D721Med (cell line): ENCODE measurements around the gene CNTN4.

Experiments used
- DNase-seq: peaks from one replicate; pipeline ENCODE4 v3.0.0; 2011; ENCODE audit warnings: low spot score; ENCODE audit not compliant: insufficient read length
- FAIRE-seq: peaks from 2 replicates; lab custom pipeline; 2011; peaks lifted over from hg19 to GRCh38; lab: Jason Lieb, UNC
- TF ChIP-seq, protein P1 (sequence below): IDR thresholded peaks from 2 replicates; pipeline ENCODE4 v1.5.1; 2012; ENCODE audit warnings: mild to moderate bottlenecking, control low read depth; ENCODE audit not compliant: insufficient read depth; ENCODE audit errors: missing control alignments

Gene CNTN4

DNA sequence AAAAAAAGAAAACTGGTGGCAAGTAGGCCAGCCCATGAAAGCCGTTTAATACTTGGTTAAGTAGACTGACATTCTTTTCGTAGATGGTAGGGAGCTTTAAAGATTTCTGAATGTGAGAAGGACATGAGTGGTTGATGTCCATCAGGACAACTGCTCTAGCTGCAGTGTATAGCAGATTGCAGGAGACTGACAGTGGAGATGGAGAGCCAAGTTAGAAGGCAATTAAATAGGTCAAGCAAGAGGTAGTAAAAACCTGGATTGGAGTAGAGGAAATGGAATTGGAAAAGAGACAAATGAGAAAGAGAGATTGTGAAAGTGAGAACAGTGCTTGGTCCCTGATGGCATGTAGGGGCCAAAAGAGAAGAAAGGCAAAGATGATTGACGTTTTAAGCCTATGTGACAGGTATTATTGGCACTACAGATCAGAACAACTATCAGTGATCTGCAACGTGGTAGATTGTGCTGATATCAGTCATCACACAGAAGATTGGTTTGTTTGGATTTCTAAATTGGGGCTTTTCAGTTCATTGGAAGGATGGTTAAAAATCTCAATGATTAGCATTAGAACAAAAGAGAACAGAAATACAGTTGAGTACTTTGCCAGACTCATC is 74.0 kb downstream of the CNTN4 start:
- TF ChIP-seq, protein P1, sequence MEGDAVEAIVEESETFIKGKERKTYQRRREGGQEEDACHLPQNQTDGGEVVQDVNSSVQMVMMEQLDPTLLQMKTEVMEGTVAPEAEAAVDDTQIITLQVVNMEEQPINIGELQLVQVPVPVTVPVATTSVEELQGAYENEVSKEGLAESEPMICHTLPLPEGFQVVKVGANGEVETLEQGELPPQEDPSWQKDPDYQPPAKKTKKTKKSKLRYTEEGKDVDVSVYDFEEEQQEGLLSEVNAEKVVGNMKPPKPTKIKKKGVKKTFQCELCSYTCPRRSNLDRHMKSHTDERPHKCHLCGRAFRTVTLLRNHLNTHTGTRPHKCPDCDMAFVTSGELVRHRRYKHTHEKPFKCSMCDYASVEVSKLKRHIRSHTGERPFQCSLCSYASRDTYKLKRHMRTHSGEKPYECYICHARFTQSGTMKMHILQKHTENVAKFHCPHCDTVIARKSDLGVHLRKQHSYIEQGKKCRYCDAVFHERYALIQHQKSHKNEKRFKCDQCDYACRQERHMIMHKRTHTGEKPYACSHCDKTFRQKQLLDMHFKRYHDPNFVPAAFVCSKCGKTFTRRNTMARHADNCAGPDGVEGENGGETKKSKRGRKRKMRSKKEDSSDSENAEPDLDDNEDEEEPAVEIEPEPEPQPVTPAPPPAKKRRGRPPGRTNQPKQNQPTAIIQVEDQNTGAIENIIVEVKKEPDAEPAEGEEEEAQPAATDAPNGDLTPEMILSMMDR, result no peak
- DNase-seq (no peak), FAIRE-seq (no peak)

DNA sequence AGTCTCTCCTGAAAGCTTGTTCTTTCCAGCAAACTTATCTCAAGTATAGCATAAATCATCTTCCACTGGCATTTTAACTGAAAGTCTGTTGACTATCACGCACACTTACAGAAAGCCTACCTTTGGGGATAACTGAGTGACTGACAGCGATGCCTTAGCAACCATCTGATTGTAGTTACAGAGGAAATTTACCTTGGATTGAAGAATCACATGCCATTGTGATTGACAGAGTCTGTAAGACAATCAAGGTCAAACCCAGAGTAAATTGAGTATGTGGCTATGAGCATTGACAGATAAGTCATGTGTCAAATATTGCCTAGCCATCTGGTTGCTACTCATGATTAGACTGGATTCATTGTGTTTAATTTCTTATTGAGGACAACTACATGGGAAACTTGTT is 82.0 kb downstream of the CNTN4 start:
- TF ChIP-seq, protein P1, result no peak
- no peak for FAIRE-seq
- DNase-seq, result no peak

DNA sequence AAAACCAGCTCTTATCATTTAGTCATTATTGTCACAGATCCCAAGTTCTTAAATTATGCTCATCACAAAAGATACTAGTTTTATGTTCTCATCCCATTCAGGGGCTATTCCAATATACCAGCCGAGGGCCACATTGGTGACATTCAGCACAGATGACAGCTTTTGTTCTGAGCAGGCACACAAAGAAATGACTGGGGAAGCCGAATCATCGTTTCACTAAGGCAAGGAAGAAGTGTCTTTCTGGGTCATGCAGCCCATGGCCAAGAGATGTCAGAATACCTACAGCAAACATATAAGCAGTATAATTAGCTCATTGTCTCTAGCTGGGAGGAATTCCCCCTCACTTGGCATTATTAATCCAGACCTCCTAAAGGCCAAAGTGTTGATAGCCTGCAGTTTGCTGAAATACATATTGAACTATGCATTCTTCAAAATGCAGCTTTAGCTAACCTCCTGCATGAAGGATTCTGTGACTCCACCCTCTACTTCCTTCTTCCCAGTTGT is 100.2 kb downstream of the CNTN4 start:
- TF ChIP-seq, protein P1, result no peak
- FAIRE-seq, result no peak

DNA sequence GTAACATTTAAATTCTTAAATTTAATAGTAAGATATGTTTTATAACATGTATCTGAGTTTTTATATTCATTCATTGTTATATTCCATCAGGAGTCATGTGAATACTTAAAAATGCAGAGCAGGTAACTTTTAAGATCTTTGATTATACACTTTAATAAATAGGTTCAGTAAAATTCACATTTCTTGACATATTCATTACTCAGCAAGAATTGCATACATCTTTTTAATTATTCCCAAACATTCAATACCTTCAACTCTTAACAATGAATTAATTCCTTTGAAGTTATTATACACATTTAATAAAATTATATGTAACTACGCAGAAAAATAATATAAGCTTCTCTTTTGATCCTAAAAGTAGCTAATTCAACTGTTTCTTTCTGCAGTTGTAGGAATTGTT is 105.4 kb downstream of the CNTN4 start:
- DNase-seq (no peak), FAIRE-seq (no peak)
- TF ChIP-seq, protein P1, result no peak

More for the DNA sequence above, 100.2 kb downstream of the CNTN4 start:
- no peak for DNase-seq

DNA sequence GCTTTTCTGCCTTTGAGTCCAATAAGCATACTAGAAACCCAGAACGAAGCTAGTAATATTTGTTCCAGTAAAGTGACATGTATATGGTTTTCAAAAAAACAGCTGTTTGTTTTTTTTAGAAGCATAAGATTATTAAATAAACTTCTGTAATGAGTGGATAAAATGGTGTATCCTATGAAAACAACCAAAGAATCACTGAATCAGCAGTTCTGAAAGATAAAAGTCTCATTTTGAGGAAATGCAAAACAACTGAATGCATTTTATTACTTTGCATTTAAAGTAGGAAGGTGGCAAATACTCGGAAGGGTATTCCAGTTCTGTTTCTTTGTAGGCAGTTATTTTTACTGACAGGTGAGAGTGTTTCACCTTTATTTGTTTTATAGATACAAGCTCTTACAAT is 107.0 kb downstream of the CNTN4 start:
- DNase-seq, result no peak
- no peak for FAIRE-seq
- TF ChIP-seq, protein P1, result no peak

DNA sequence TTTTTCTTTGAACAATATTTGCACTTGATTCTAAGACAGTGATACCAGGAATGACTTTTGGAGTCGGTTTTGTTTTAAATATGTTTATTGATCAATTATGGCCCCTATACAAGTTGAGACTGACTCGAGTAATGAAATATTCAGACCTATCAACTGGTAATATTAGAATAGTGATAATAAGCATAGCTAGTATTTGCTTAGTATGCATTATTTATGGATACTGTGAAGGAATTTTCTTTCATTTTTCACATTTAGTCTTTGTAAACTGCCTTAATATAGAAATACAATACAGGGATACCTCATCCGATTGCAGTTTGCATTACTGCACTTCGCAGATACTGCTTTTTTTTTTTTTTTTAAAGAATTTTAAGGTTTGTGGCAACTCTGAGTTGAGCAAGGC is 107.9 kb downstream of the CNTN4 start:
- no peak for FAIRE-seq
- no peak for DNase-seq
- TF ChIP-seq, protein P1, result no peak

DNA sequence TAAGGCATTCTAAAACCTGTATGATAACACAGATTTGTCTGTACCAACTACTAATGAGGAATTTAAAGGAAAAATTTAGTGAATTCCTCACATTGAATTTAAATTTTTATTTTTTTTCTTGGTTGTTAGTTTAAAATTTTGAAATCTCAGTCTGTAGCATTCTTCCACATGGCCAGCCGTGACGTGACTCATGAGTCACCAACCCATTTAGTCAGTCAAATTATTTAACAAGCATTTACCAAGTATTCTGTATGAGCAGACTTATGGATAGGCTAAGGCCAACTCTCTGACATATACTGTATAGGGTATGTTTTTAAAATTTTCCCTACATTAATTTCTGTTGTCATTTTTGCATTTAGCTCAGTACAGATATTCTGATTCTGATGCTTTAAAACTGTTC is 112.9 kb downstream of the CNTN4 start:
- FAIRE-seq, result no peak
- no peak for DNase-seq

More for the DNA sequence above, 112.9 kb downstream of the CNTN4 start:
- TF ChIP-seq, protein P1, result no peak
